Measurements from ENCODE around the gene BTF3L4. TPM values are rescaled to one million over a fixed set of nuclear protein-coding genes. Genes with fewer than 3 reads are reported as not detected.
A peak's percentile ranks its signal among the peaks of the same experiment; 100 is the strongest.
"Not testable (repeated sequence)": the region's sequence is repeated elsewhere in the genome, so short reads cannot be mapped to it uniquely, and the experiment has no call there.

Gene BTF3L4
- total and polyA plus RNA-seq, 2 donors: 60.5 to 66.2 TPM

DNA sequence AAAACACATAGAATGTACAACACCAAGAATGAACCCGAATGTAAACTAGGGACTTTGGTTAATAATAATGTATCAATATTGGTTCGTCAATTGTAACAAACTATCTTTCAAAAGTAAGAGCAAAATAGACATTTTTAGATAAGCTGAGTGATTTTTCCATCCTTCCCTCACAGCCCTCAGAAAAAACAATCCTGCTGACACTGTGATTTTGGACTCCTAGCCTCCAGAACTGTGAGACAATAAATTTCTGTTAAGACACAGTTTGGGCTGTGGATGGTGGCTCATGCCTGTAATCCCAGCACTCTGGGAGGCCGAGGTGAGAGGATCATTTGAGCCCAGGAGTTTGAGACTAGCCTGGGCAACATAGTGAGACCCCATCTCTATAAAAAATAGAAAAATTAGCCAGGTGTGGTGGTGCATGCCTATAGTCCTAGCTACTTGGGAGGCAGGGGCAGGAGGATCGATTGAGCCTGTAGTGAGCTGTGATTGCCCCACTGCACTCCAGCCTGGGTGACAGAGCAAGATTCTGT, 10.4 kb upstream of the BTF3L4 start:
- not testable (repeated sequence) for H3K4me1 ChIP-seq (ENCODE audit: control insufficient read depth in 2 of 2, insufficient read depth in 2 of 2, low read length in 2 of 2); DNase-seq (ENCODE audit: low read depth in 6 of 9, low spot score in 9 of 9); H3K36me3 ChIP-seq (ENCODE audit: control insufficient read depth in 2 of 2, insufficient read depth in 2 of 2, low read length in 1 of 2); H3K9me3 ChIP-seq (ENCODE audit: control insufficient read depth in 2 of 2, insufficient read depth in 1 of 2, low read length in 1 of 2); H3K27me3 ChIP-seq (ENCODE audit: control insufficient read depth in 2 of 2, insufficient read depth in 1 of 2, low read length in 1 of 2); H3K27ac ChIP-seq (ENCODE audit: low read depth in 1 of 2, low read length in 1 of 2); H3K4me3 ChIP-seq (ENCODE audit: low read length in 2 of 2)
- WGBS: 97% methylated on average over 4 of the region's 4 CpGs

DNA sequence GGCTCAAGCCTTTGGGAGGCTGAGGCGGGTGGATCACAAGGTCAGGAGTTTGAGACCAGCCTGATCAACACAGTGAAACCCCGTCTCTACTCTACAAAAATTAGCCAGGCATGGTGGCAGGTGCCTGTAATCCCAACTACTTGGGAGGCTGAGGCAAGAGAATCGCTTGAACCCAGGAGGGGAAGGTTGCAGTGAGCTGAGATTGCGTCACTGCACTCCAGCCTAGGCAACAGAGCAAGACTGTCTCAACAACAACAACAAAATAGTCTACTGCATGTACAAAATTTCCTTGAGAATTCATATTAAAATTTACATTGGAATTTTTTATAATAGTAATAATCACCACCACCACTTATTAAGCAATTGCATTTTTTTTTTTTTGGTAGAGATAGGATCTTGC, 6.8 kb upstream of the BTF3L4 start:
- not testable (repeated sequence) for H3K9me3 ChIP-seq (ENCODE audit: control insufficient read depth in 2 of 2, insufficient read depth in 1 of 2, low read length in 1 of 2); H3K27me3 ChIP-seq (ENCODE audit: control insufficient read depth in 2 of 2, insufficient read depth in 1 of 2, low read length in 1 of 2); DNase-seq (ENCODE audit: low read depth in 6 of 9, low spot score in 9 of 9); H3K4me1 ChIP-seq (ENCODE audit: control insufficient read depth in 2 of 2, insufficient read depth in 2 of 2, low read length in 2 of 2); H3K4me3 ChIP-seq (ENCODE audit: low read length in 2 of 2); H3K27ac ChIP-seq (ENCODE audit: low read depth in 1 of 2, low read length in 1 of 2)
- H3K36me3 ChIP-seq (ENCODE audit: control insufficient read depth in 2 of 2, insufficient read depth in 2 of 2, low read length in 1 of 2): peaks cover 11 to 14% of the 10 kb centered on the region in 2 donors
- 98% methylated on average over 4 of the region's 4 CpGs for WGBS

DNA sequence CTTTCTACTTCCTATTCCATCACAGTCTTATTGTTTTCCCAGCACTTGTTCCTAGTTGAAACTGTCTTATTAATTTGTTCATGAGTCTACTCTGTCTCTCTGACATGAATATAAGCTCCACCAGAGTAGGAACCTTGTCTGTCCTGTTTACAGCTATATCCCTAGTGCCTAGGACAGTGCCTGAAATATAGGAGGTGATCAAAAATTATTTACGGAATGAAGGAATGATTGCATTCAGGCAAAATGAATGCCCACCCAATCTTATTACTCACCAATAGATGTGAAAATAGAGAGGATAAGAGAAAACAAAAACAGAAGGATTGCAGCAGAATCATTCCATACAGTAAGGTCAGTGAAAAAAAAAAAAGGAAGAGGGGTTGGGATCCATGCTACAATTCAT, 2.2 kb upstream of the BTF3L4 start:
- no peak for DNase-seq (ENCODE audit: low read depth in 6 of 9, low spot score in 9 of 9)
- Histone ChIP-seq H3K4me1 (ENCODE audit: control insufficient read depth in 2 of 2, insufficient read depth in 2 of 2, low read length in 2 of 2) (peaks cover 17 to 18% of the 10 kb centered on the region in 2 donors), H3K4me3 (ENCODE audit: low read length in 2 of 2) (no peak overlapping the region), H3K36me3 (ENCODE audit: control insufficient read depth in 2 of 2, insufficient read depth in 2 of 2, low read length in 1 of 2) (peaks cover 11 to 15% of the 10 kb centered on the region in 2 donors), H3K27me3 (ENCODE audit: control insufficient read depth in 2 of 2, insufficient read depth in 1 of 2, low read length in 1 of 2) (no peaks in the 10 kb centered on the region), H3K9me3 (ENCODE audit: control insufficient read depth in 2 of 2, insufficient read depth in 1 of 2, low read length in 1 of 2) (no peaks in the 10 kb centered on the region), H3K27ac (ENCODE audit: low read depth in 1 of 2, low read length in 1 of 2) (no peak overlapping the region)
- 98% methylated on average over 1 of the region's 1 CpG for WGBS

DNA sequence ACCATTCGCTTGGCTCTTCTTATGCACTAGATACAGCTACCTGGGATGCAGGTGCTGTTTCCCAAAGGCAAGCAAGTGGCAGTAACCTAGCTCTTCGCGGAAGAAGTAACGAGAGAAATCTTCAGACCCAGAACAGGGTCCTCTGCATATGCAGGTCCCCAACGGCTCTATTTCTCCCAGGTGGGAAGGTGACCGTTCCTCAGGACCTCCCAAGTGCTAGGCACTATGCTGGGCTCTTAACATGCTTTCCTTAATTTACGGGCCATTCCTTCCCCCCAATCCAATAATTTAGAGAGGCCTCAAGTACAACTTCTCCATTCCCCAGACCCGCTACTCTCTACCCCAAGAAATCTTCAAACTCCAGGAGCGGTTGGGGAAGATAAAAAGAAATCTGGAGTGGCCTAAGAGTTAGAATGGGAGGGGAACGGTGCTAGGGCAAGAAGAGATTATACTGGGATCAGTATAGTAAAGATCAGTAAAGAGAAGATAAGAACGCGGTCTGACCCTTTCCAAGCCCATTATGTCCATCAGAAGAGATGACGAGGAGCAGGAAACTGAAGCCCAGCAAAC, 1.5 kb upstream of the BTF3L4 start:
- no peaks in the 10 kb centered on the region for H3K9me3 ChIP-seq (ENCODE audit: control insufficient read depth in 2 of 2, insufficient read depth in 1 of 2, low read length in 1 of 2)

DNA sequence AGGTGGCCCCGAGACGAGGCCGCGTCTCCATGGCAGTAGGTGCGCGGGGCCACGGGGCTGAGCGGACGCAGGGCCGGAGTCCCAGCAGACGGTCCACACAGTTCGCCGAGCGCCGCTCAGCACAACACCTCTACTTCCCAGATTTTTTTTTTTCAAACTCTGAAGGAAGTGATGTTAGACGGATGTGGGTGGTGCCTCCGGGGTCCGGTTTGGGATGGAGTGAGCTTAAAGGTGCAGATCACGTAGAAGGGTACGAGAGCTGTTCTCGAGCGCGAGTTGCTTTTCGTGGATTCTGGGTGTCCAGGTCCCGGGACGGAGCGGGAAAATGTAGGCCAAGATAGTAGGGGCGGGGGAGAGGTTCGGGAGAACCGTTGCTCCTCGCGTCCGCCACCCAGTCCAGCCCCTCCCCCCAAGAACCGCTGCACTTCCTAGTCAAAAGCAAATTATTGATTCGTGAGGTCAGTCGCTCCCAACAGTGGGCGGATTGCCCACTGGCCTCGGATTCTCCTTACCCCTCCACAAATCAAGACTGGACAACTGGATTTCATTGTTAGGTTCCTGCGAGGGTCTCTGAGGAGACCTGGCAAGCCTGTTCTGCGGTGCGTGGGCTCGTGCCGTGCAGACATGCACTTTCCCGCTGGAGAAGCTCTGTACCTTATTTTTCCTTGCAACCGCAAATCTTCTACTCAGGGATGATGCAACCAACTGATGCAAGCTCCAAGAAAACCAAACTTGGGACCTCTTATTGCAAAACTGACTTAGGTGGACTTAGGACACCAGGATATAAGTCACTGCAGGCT, 829 bp upstream of the BTF3L4 start, which contains the start of gene TXNDC12:
TSS of gene TXNDC12 (minus strand) at position 126 of the 800 bp plus-strand sequence. CDS start at position 31, 95 bp downstream.
- Histone ChIP-seq H3K4me1 (ENCODE audit: control insufficient read depth in 2 of 2, insufficient read depth in 2 of 2, low read length in 2 of 2) (peaks cover 17 to 18% of the 10 kb centered on the region in 2 donors), H3K9me3 (ENCODE audit: control insufficient read depth in 2 of 2, insufficient read depth in 1 of 2, low read length in 1 of 2) (no peaks in the 10 kb centered on the region), H3K36me3 (ENCODE audit: control insufficient read depth in 2 of 2, insufficient read depth in 2 of 2, low read length in 1 of 2) (peaks cover 6 to 22% of the 10 kb centered on the region in 2 donors), H3K27me3 (ENCODE audit: control insufficient read depth in 2 of 2, insufficient read depth in 1 of 2, low read length in 1 of 2) (no peaks in the 10 kb centered on the region), H3K27ac (ENCODE audit: low read depth in 1 of 2, low read length in 1 of 2) (peak within 1 kb of the TSS; percentile 93 to 96), H3K4me3 (ENCODE audit: low read length in 2 of 2) (peak within 1 kb of the TSS; percentile 68 to 73)
- under 1% methylated on average over 45 of the region's 45 CpGs for WGBS
- DNase-seq (ENCODE audit: low read depth in 6 of 9, low spot score in 9 of 9): peak; percentile 51 to 88 (median 79)

More for the DNA sequence above, 1.5 kb upstream of the BTF3L4 start:
- Histone ChIP-seq H3K4me1 (ENCODE audit: control insufficient read depth in 2 of 2, insufficient read depth in 2 of 2, low read length in 2 of 2) (peaks cover 17 to 18% of the 10 kb centered on the region in 2 donors), H3K36me3 (ENCODE audit: control insufficient read depth in 2 of 2, insufficient read depth in 2 of 2, low read length in 1 of 2) (peaks cover 9 to 17% of the 10 kb centered on the region in 2 donors), H3K4me3 (ENCODE audit: low read length in 2 of 2) (peak overlapping the region; percentile 68 to 73), H3K27ac (ENCODE audit: low read depth in 1 of 2, low read length in 1 of 2) (peak overlapping the region; percentile 76 to 93), H3K27me3 (ENCODE audit: control insufficient read depth in 2 of 2, insufficient read depth in 1 of 2, low read length in 1 of 2) (no peaks in the 10 kb centered on the region)
- WGBS: 2% methylated on average over 13 of the region's 13 CpGs
- DNase-seq (ENCODE audit: low read depth in 6 of 9, low spot score in 9 of 9): peak in 2 of 9 donors; percentile 4 to 28

DNA sequence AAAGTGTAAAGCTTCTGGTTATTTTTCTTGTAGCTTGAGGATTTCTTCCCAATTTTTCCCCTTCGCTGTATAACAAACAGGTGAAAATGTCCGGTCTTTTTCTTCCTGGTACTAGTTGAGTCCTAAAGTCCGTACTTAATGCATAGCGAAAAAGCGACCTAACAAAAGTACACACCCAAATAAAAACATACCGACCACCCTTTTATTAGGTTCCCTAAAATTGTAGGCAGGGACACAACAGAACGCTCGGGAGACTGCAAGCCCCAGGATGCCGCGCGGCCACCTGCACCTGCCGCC, 281 bp upstream of the BTF3L4 start:
- H3K4me3 ChIP-seq (ENCODE audit: low read length in 2 of 2): peak overlapping the region; percentile 68 to 73
- H3K9me3 ChIP-seq (ENCODE audit: control insufficient read depth in 2 of 2, insufficient read depth in 1 of 2, low read length in 1 of 2): no peaks in the 10 kb centered on the region
- H3K36me3 ChIP-seq (ENCODE audit: control insufficient read depth in 2 of 2, insufficient read depth in 2 of 2, low read length in 1 of 2): peaks cover 11 to 25% of the 10 kb centered on the region in 2 donors
- H3K27ac ChIP-seq (ENCODE audit: low read depth in 1 of 2, low read length in 1 of 2): peak overlapping the region; percentile 93 to 96
- WGBS: under 1% methylated on average over 12 of the region's 12 CpGs
- DNase-seq (ENCODE audit: low read depth in 6 of 9, low spot score in 9 of 9): peak in 2 of 9 donors; percentile 30 to 68
- peaks cover 17 to 18% of the 10 kb centered on the region in 2 donors for H3K4me1 ChIP-seq (ENCODE audit: control insufficient read depth in 2 of 2, insufficient read depth in 2 of 2, low read length in 2 of 2)
- no peaks in the 10 kb centered on the region for H3K27me3 ChIP-seq (ENCODE audit: control insufficient read depth in 2 of 2, insufficient read depth in 1 of 2, low read length in 1 of 2)

DNA sequence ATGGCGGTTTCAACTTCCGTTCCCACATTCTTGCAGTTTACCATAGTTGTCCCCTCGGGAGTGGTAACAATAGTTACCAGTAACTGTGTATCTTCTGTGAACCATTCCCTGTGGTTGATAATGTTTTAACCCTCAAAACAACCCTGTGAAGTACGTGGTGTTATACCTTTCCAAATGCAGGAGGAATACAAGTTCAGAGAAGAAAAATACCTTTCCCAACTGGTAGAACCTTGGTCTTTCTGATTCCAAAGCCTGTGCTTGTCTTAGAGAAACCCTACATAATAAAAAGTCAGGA, 789 bp downstream of the BTF3L4 start:
- 0% methylated on average over 4 of the region's 4 CpGs for whole genome bisulfite sequencing
- Histone ChIP-seq H3K27ac (ENCODE audit: low read depth in 1 of 2, low read length in 1 of 2) (peak overlapping the region; percentile 93 to 96), H3K4me1 (ENCODE audit: control insufficient read depth in 2 of 2, insufficient read depth in 2 of 2, low read length in 2 of 2) (peaks cover 17 to 18% of the 10 kb centered on the region in 2 donors), H3K9me3 (ENCODE audit: control insufficient read depth in 2 of 2, insufficient read depth in 1 of 2, low read length in 1 of 2) (no peaks in the 10 kb centered on the region), H3K36me3 (ENCODE audit: control insufficient read depth in 2 of 2, insufficient read depth in 2 of 2, low read length in 1 of 2) (peaks cover 11 to 26% of the 10 kb centered on the region in 2 donors), H3K4me3 (ENCODE audit: low read length in 2 of 2) (peak overlapping the region; percentile 68 to 73), H3K27me3 (ENCODE audit: control insufficient read depth in 2 of 2, insufficient read depth in 1 of 2, low read length in 1 of 2) (no peaks in the 10 kb centered on the region)
- DNase-seq (ENCODE audit: low read depth in 6 of 9, low spot score in 9 of 9): no peak

DNA sequence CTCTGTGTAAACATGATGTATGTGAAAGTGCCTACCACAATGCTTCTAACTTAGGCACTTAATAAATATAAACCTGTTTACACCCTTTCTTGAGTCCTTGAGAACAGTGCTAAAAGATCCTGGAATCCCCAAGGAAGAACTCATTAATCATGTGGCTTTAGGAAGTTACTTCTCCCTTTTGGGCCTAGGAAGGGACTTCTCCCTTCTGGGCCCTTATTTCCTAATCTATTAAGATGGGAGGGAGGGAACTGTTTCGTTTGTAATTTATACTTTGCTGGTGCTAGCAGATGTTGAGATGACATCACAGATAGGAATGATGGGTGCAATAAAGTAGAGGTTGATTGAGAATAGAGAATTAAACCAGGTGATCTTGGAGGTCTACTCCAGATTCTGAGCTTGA, 1.2 kb downstream of the BTF3L4 start:
- 4% methylated on average over 1 of the region's 1 CpG for WGBS
- peaks cover 17 to 18% of the 10 kb centered on the region in 2 donors for H3K4me1 ChIP-seq (ENCODE audit: control insufficient read depth in 2 of 2, insufficient read depth in 2 of 2, low read length in 2 of 2)
- H3K27ac ChIP-seq (ENCODE audit: low read depth in 1 of 2, low read length in 1 of 2): peak overlapping the region in 1 of 2 donors; percentile 93

DNA sequence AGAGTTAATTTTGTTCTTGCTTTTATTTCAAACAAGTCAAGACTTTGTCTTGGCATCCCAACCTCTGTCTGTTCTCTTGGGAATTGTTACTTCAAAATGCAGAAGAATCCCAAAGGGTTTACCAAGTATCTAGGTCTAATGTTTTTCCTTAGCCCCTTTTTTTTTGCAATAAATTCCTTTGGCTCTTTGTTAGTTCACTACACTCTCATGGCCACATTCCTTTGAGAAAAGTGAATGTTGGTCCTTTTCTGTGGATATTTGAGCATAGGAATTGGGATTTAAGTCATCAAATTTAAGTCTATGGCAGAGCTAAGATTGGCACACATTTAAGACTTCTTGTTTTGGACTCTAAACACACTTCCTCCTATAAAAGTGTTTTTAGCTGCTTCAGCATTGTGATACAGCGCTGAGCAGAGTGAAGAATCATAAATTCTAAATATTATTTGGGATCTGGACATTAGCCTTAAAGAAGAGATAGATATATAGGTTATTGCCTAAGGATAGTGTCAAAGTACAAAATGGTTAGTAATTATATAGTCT, 1.9 kb downstream of the BTF3L4 start:
- peaks cover 17 to 18% of the 10 kb centered on the region in 2 donors for H3K4me1 ChIP-seq (ENCODE audit: control insufficient read depth in 2 of 2, insufficient read depth in 2 of 2, low read length in 2 of 2)
- H3K36me3 ChIP-seq (ENCODE audit: control insufficient read depth in 2 of 2, insufficient read depth in 2 of 2, low read length in 1 of 2): peaks cover 12 to 24% of the 10 kb centered on the region in 2 donors
- H3K27me3 ChIP-seq (ENCODE audit: control insufficient read depth in 2 of 2, insufficient read depth in 1 of 2, low read length in 1 of 2): no peaks in the 10 kb centered on the region
- no peaks in the 10 kb centered on the region for H3K9me3 ChIP-seq (ENCODE audit: control insufficient read depth in 2 of 2, insufficient read depth in 1 of 2, low read length in 1 of 2)
- 78% methylated on average over 1 of the region's 1 CpG for WGBS
- peak in 1 of 9 donors; percentile 2 for DNase-seq (ENCODE audit: low read depth in 6 of 9, low spot score in 9 of 9)
- no peak overlapping the region for H3K27ac ChIP-seq (ENCODE audit: low read depth in 1 of 2, low read length in 1 of 2)
- no peak overlapping the region for H3K4me3 ChIP-seq (ENCODE audit: low read length in 2 of 2)

More for the DNA sequence above, 1.2 kb downstream of the BTF3L4 start:
- H3K9me3 ChIP-seq (ENCODE audit: control insufficient read depth in 2 of 2, insufficient read depth in 1 of 2, low read length in 1 of 2): no peaks in the 10 kb centered on the region
- DNase-seq (ENCODE audit: low read depth in 6 of 9, low spot score in 9 of 9): no peak
- H3K27me3 ChIP-seq (ENCODE audit: control insufficient read depth in 2 of 2, insufficient read depth in 1 of 2, low read length in 1 of 2): no peaks in the 10 kb centered on the region
- peaks cover 8 to 23% of the 10 kb centered on the region in 2 donors for H3K36me3 ChIP-seq (ENCODE audit: control insufficient read depth in 2 of 2, insufficient read depth in 2 of 2, low read length in 1 of 2)
- H3K4me3 ChIP-seq (ENCODE audit: low read length in 2 of 2): peak overlapping the region; percentile 68 to 73
